ENCODE results near the gene SUCLG2. TPM values are rescaled to one million over a fixed set of nuclear protein-coding genes. Genes with fewer than 3 reads are reported as not detected.

The SUCLG2 gene
- total RNA-seq, 3 donors from 2014 or later (not counting 1 experiment from before 2014, with no cell fraction given), result 43.6 to 55.8 (median 49.9) TPM

GRCh38 chr3:67576441-67576840 lies 78.0 kb downstream of the SUCLG2 start:
- no peak for TF ChIP-seq CTCF (IDR thresholded peaks at IDR 0.05)
- DNase-seq, result no peak
- no peaks in the 10 kb centered on the region for H3K27me3 Mint-ChIP-seq (ENCODE audit: low read depth in 2 of 2)
- H3K4me1 Mint-ChIP-seq, result peaks cover 41 to 42% of the 10 kb centered on the region in 2 donors
- no peak for ATAC-seq
- H3K27me3 ChIP-seq (ENCODE audit: control insufficient read depth, insufficient read depth, low read length), result no peaks in the 10 kb centered on the region
- no peaks in the 10 kb centered on the region for H3K4me1 ChIP-seq (ENCODE audit: control insufficient read depth, insufficient read depth, low read length)
- no peak overlapping the region for H3K4me3 ChIP-seq (ENCODE audit: low read length)
- intact Hi-C loops (cut with micrococcal nuclease), result no loop called here
- WGBS (ENCODE audit: insufficient coverage), result 100% methylated on average over 3 of the region's 3 CpGs
- H3K27ac Mint-ChIP-seq, result no peak overlapping the region
- no peaks in the 10 kb centered on the region for H3K9me3 ChIP-seq (ENCODE audit: control insufficient read depth, insufficient read depth, low read length)
- no peaks in the 10 kb centered on the region for H3K9me3 Mint-ChIP-seq
- H3K27ac ChIP-seq (ENCODE audit: low read length), result no peak overlapping the region
- no peak overlapping the region for H3K4me3 Mint-ChIP-seq
- peaks cover 3% of the 10 kb centered on the region for H3K36me3 ChIP-seq (ENCODE audit: control insufficient read depth, insufficient read depth, low read length)
- H3K36me3 Mint-ChIP-seq, result no peaks in the 10 kb centered on the region

- no peaks in the 10 kb centered on the region for H3K36me3 ChIP-seq (ENCODE audit: control insufficient read depth, insufficient read depth, low read length)
- no peak for TF ChIP-seq CTCF (IDR thresholded peaks at IDR 0.05)
- H3K4me3 ChIP-seq (ENCODE audit: low read length), result no peak overlapping the region
- H3K27me3 ChIP-seq (ENCODE audit: control insufficient read depth, insufficient read depth, low read length), result no peaks in the 10 kb centered on the region
- H3K27me3 Mint-ChIP-seq (ENCODE audit: low read depth in 2 of 2), result no peaks in the 10 kb centered on the region
- no peaks in the 10 kb centered on the region for H3K36me3 Mint-ChIP-seq
- DNase-seq (no peak), ATAC-seq (no peak)
- H3K9me3 Mint-ChIP-seq, result no peaks in the 10 kb centered on the region
- H3K4me1 ChIP-seq (ENCODE audit: control insufficient read depth, insufficient read depth, low read length), result no peaks in the 10 kb centered on the region
- intact Hi-C loops (cut with micrococcal nuclease), result no loop called here
- H3K9me3 ChIP-seq (ENCODE audit: control insufficient read depth, insufficient read depth, low read length), result peaks cover 5% of the 10 kb centered on the region
- H3K4me1 Mint-ChIP-seq, result peaks cover 27 to 32% of the 10 kb centered on the region in 2 donors
- WGBS (ENCODE audit: insufficient coverage), result 98% methylated on average over 3 of the region's 3 CpGs
- H3K27ac ChIP-seq (ENCODE audit: low read length), result no peak overlapping the region
- H3K27ac Mint-ChIP-seq, result no peak overlapping the region
- H3K4me3 Mint-ChIP-seq, result no peak overlapping the region
Observed at GRCh38 chr3:67569324-67569723, 85.1 kb downstream of the SUCLG2 start.

GRCh38 chr3:67567893-67568292 lies 86.5 kb downstream of the SUCLG2 start:
- no peak overlapping the region for H3K27ac Mint-ChIP-seq
- ATAC-seq (no peak), DNase-seq (no peak)
- H3K36me3 Mint-ChIP-seq, result no peaks in the 10 kb centered on the region
- intact Hi-C loops (cut with micrococcal nuclease), result no loop called here
- H3K9me3 ChIP-seq (ENCODE audit: control insufficient read depth, insufficient read depth, low read length), result peaks cover 5% of the 10 kb centered on the region
- WGBS (ENCODE audit: insufficient coverage), result 80% methylated on average over 5 of the region's 5 CpGs
- H3K27me3 ChIP-seq (ENCODE audit: control insufficient read depth, insufficient read depth, low read length), result no peaks in the 10 kb centered on the region
- H3K27me3 Mint-ChIP-seq (ENCODE audit: low read depth in 2 of 2), result no peaks in the 10 kb centered on the region
- H3K4me3 Mint-ChIP-seq, result no peak overlapping the region
- H3K4me1 ChIP-seq (ENCODE audit: control insufficient read depth, insufficient read depth, low read length), result no peaks in the 10 kb centered on the region
- H3K4me3 ChIP-seq (ENCODE audit: low read length), result no peak overlapping the region
- peaks cover 26 to 27% of the 10 kb centered on the region in 2 donors for H3K4me1 Mint-ChIP-seq
- H3K36me3 ChIP-seq (ENCODE audit: control insufficient read depth, insufficient read depth, low read length), result no peaks in the 10 kb centered on the region
- no peak overlapping the region for H3K27ac ChIP-seq (ENCODE audit: low read length)
- no peak for TF ChIP-seq CTCF (IDR thresholded peaks at IDR 0.05)
- H3K9me3 Mint-ChIP-seq, result no peaks in the 10 kb centered on the region

GRCh38 chr3:67564973-67565372 lies 89.4 kb downstream of the SUCLG2 start:
- Mint-ChIP-seq H3K27me3 (ENCODE audit: low read depth in 2 of 2) (no peaks in the 10 kb centered on the region), H3K27ac (no peak overlapping the region), H3K36me3 (no peaks in the 10 kb centered on the region), H3K4me3 (no peak overlapping the region), H3K9me3 (no peaks in the 10 kb centered on the region), H3K4me1 (peaks cover 22 to 24% of the 10 kb centered on the region in 2 donors)
- no peak for DNase-seq
- Histone ChIP-seq H3K27ac (ENCODE audit: low read length) (no peak overlapping the region), H3K36me3 (ENCODE audit: control insufficient read depth, insufficient read depth, low read length) (no peaks in the 10 kb centered on the region), H3K4me1 (ENCODE audit: control insufficient read depth, insufficient read depth, low read length) (no peaks in the 10 kb centered on the region), H3K9me3 (ENCODE audit: control insufficient read depth, insufficient read depth, low read length) (no peaks in the 10 kb centered on the region), H3K4me3 (ENCODE audit: low read length) (no peak overlapping the region), H3K27me3 (ENCODE audit: control insufficient read depth, insufficient read depth, low read length) (no peaks in the 10 kb centered on the region)
- no peak for TF ChIP-seq CTCF (IDR thresholded peaks at IDR 0.05)
- 100% methylated on average over 1 of the region's 1 CpG for WGBS (ENCODE audit: insufficient coverage)
- intact Hi-C loops (cut with micrococcal nuclease), result no loop called here
- no peak for ATAC-seq

All from natural killer cell (primary cell).